Neural crest cell (in vitro differentiated cells): ENCODE measurements around the gene SLC22A13. TPM values are rescaled to one million over a fixed set of nuclear protein-coding genes. Genes with fewer than 3 reads are reported as not detected.

Source experiments
- DNase-seq: peaks from one replicate; pipeline ENCODE4 v3.0.0; 2021; ENCODE audit warnings: low read depth, mixed read lengths, low spot score
- H3K27ac Mint-ChIP-seq: one replicate; pipeline ENCODE4 v1.8.0; 2021; ENCODE audit warnings: mild to moderate bottlenecking, mixed read lengths; ENCODE audit not compliant: unreplicated experiment
- H3K27me3 Mint-ChIP-seq: 2 replicates; pipeline ENCODE4 v1.8.0; 2021; ENCODE audit warnings: low read depth, mild to moderate bottlenecking, mixed read lengths
- H3K36me3 Mint-ChIP-seq: 2 replicates; pipeline ENCODE4 v1.8.0; 2021; ENCODE audit warnings: low read depth, mild to moderate bottlenecking, mixed read lengths
- H3K4me1 Mint-ChIP-seq: 2 replicates; pipeline ENCODE4 v1.8.0; 2021; ENCODE audit warnings: mixed read lengths
- H3K4me3 Mint-ChIP-seq: one replicate; pipeline ENCODE4 v1.8.0; 2021; ENCODE audit warnings: mild to moderate bottlenecking, mixed read lengths
- H3K9me3 Mint-ChIP-seq: 2 replicates; pipeline ENCODE4 v1.8.0; 2021; ENCODE audit warnings: mixed read lengths
- total RNA-seq: library from RNA; stranded (reverse); gene quantifications from 2 replicates; pipeline ENCODE4 v1.2.1, GENCODE V29; 2021
- TF ChIP-seq, protein P1 (sequence below): fragments of 200-600 bp; sonication (generic); conservative IDR thresholded peaks from 2 replicates; pipeline ENCODE4 v1.5.0; 2021; ENCODE audit warnings: antibody characterized with exemption, mild to moderate bottlenecking

Gene SLC22A13
- total RNA-seq, 1 donor from 2014 or later: 0.19 TPM

DNA sequence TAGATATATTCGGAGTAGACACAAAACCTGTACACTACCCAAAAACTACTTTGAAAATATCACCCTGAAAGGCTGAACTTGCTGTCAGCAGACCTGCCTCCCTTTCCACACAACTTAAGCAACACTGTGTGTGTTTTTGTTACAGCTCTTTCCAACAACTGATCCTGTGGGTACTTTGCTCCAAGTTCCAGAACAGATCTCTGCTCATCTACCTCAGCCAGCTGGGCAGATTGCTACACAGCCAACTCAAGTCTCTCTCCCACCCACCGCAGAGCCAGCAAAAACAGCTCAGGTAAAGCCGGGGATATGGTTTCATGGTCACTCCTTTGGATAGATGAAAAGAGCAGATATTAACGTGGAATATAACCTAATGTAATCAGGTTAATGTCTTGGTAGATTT, 19.7 kb upstream of the SLC22A13 start:
- Mint-ChIP-seq H3K36me3 (peaks cover 9% of the 10 kb centered on the region), H3K27me3 (no peaks in the 10 kb centered on the region), H3K27ac (no peak overlapping the region), H3K4me1 (no peaks in the 10 kb centered on the region), H3K4me3 (no peak overlapping the region), H3K9me3 (no peaks in the 10 kb centered on the region)
- DNase-seq: no peak
- TF ChIP-seq, protein P1, sequence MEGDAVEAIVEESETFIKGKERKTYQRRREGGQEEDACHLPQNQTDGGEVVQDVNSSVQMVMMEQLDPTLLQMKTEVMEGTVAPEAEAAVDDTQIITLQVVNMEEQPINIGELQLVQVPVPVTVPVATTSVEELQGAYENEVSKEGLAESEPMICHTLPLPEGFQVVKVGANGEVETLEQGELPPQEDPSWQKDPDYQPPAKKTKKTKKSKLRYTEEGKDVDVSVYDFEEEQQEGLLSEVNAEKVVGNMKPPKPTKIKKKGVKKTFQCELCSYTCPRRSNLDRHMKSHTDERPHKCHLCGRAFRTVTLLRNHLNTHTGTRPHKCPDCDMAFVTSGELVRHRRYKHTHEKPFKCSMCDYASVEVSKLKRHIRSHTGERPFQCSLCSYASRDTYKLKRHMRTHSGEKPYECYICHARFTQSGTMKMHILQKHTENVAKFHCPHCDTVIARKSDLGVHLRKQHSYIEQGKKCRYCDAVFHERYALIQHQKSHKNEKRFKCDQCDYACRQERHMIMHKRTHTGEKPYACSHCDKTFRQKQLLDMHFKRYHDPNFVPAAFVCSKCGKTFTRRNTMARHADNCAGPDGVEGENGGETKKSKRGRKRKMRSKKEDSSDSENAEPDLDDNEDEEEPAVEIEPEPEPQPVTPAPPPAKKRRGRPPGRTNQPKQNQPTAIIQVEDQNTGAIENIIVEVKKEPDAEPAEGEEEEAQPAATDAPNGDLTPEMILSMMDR: no peak

DNA sequence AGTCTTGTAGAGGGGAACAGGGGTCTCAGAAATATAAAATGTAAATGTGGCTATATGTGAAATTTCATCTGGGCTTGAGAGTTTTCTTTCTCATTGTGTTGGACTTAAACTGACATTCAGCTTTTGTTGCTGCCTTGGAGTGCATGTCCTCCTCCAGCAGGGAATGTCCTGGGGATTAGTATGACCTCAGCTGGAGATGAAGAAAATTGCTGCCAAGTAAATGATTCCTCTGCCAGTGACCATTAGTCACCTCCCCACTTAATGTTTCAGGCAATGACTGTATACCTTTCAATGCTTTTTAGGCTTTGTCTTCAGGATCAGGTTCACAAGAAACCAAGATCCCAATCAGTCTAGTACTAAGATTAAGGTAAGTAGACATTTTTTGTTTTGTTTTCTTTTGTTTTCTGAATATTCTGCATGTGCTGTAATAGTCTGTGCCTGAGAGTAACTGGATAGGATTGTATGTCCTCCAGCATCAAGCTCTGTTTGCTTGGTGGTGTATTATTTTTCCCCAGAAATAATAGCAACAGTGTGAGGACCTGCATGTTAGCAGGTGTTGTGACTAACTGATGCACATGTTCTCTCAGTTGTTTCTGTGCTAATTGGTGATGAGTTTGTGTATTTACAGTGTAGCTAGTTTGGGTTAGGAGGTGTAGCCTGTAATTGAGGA, 18.1 kb upstream of the SLC22A13 start:
- H3K4me1 Mint-ChIP-seq: peaks cover 9% of the 10 kb centered on the region
- H3K4me3 Mint-ChIP-seq: no peak overlapping the region
- no peaks in the 10 kb centered on the region for H3K27me3 Mint-ChIP-seq
- no peak for DNase-seq
- TF ChIP-seq, protein P1: no peak
- H3K27ac Mint-ChIP-seq: peak overlapping the region; percentile 0
- H3K36me3 Mint-ChIP-seq: peaks cover 14% of the 10 kb centered on the region
- no peaks in the 10 kb centered on the region for H3K9me3 Mint-ChIP-seq

GRCh38 chr3:38250198-38250597, 15.4 kb upstream of the SLC22A13 start:
- Mint-ChIP-seq H3K4me1 (peaks cover 12% of the 10 kb centered on the region), H3K36me3 (peaks cover 21% of the 10 kb centered on the region), H3K4me3 (no peak overlapping the region), H3K9me3 (no peaks in the 10 kb centered on the region), H3K27me3 (no peaks in the 10 kb centered on the region), H3K27ac (no peak overlapping the region)
- TF ChIP-seq, protein P1: no peak
- DNase-seq: no peak

DNA sequence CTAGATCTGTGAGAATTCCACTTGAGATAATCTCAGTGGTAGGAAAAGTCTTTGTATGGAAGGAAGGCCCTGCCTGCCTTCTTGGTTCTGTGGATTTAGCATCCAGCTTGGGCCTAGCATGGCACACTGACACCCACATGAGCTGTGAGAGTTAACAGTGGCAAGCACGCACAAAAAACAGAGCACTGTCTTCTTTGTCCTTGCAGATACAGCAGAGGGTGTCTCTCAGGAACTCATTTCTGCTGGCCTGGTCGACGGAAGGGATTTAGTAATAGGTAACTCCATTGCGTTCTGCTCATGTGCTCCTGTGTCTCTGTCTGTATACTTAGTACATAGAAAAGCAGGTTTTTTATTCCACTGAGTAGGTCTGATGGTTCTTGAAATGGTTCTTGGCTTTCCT, 14.4 kb upstream of the SLC22A13 start:
- H3K4me1 Mint-ChIP-seq: peaks cover 12% of the 10 kb centered on the region
- H3K27ac Mint-ChIP-seq: no peak overlapping the region
- no peak overlapping the region for H3K4me3 Mint-ChIP-seq
- H3K36me3 Mint-ChIP-seq: peaks cover 26% of the 10 kb centered on the region
- no peak for DNase-seq
- TF ChIP-seq, protein P1: no peak
- no peaks in the 10 kb centered on the region for H3K27me3 Mint-ChIP-seq
- H3K9me3 Mint-ChIP-seq: no peaks in the 10 kb centered on the region

DNA sequence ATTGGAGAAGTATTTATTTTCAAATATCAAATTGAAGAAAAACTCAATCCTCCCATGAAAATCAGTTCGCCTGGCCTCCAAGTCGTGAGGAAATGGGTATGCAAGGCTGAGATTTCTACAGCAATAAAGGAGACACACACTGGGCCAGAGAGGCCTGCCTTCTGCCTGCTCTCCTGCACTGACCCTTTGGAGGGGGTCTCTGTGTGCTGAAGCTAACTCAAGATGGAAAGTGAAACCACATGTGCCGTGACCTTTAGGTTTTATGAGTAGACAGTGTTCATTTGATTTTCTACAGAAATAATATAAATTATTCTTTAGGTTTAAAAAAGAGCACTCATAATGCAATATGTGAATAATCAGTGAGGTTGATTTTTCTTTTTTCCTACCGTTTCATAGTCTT, 11.9 kb upstream of the SLC22A13 start:
- Mint-ChIP-seq H3K27me3 (no peaks in the 10 kb centered on the region), H3K4me3 (no peak overlapping the region), H3K27ac (no peak overlapping the region), H3K36me3 (peaks cover 26% of the 10 kb centered on the region), H3K4me1 (peaks cover 12% of the 10 kb centered on the region), H3K9me3 (no peaks in the 10 kb centered on the region)
- TF ChIP-seq, protein P1: no peak
- no peak for DNase-seq
